Naive thymus-derived CD8-positive, alpha-beta T cell (primary cell): ENCODE measurements around the gene OR8B8. TPM values are rescaled to one million over a fixed set of nuclear protein-coding genes. Genes with fewer than 3 reads are reported as not detected.
A peak's percentile ranks its signal among the peaks of the same experiment; 100 is the strongest.
"Not testable (repeated sequence)": the region's sequence is repeated elsewhere in the genome, so short reads cannot be mapped to it uniquely, and the experiment has no call there.

ENCODE experiments used
- ATAC-seq, 2 donors: fragments of 150-1000 bp; cut with Tn5 transposase in 1 of 2; sonication (Bioruptor Pico), chemical (Tn5 transposase) in 1 of 2; 1 replicate in 1 of 2; 2 replicates in 1 of 2; pipeline ENCODE4 v1.10.0; 2021; ENCODE audit warnings: mild to moderate bottlenecking in 2 of 2, moderate library complexity in 2 of 2
- POLR2A ChIA-PET: fragments of 350-600 bp; sonication (Branson Sonifier 250); formaldehyde crosslinking; loops from one replicate; lab custom pipeline; 2021; ENCODE audit warnings: antibody characterized with exemption; lab: Charles Lee
- DNase-seq, 10 donors: peaks; one replicate each; pipeline versions ENCODE4 v3.0.0 to v3.0.0-alpha.2; 2020 to 2022
- H3K27ac Mint-ChIP-seq, 10 donors: one replicate each; pipeline ENCODE4 v1.8.0; 2020 to 2022; ENCODE audit warnings: mild to moderate bottlenecking in 10 of 10, mixed read lengths in 10 of 10, moderate library complexity in 4 of 10, inconsistent platforms in 1 of 10
- H3K27me3 Mint-ChIP-seq, 5 donors: one replicate each; pipeline ENCODE4 v1.8.0; 2021 to 2022; ENCODE audit warnings: mixed read lengths in 5 of 5
- H3K36me3 Mint-ChIP-seq, 3 donors: one replicate each; pipeline ENCODE4 v1.8.0; 2020 to 2022; ENCODE audit warnings: mixed read lengths in 3 of 3, mild to moderate bottlenecking in 2 of 3, inconsistent platforms in 1 of 3
- H3K4me1 Mint-ChIP-seq, 4 donors: one replicate each; pipeline ENCODE4 v1.8.0; 2021 to 2022; ENCODE audit warnings: mixed read lengths in 4 of 4
- H3K4me3 Mint-ChIP-seq, 10 donors: one replicate each; pipeline ENCODE4 v1.8.0; 2020 to 2022; ENCODE audit warnings: mild to moderate bottlenecking in 10 of 10, mixed read lengths in 10 of 10, moderate library complexity in 6 of 10, inconsistent platforms in 1 of 10
- H3K9me3 Mint-ChIP-seq, 9 donors: one replicate each; pipeline ENCODE4 v1.8.0; 2020 to 2022; ENCODE audit warnings: mixed read lengths in 9 of 9, mild to moderate bottlenecking in 3 of 9, inconsistent platforms in 1 of 9, moderate library complexity in 1 of 9
- polyA plus RNA-seq, 3 donors: library from polyadenylated mRNA; unstranded; fragments of 300-500 nt; fragmentation: Illumina TruSeq; gene quantifications; one replicate each; pipeline ENCODE4 v1.2.3, GENCODE V29; 2021
- total RNA-seq, 8 experiments: library from RNA in 2 of 8; stranded (reverse) in 2 of 8; gene quantifications; one replicate each; pipeline ENCODE4 v1.2.3 and lab custom pipeline; 2021 to 2026

Gene OR8B8
- total and polyA plus RNA-seq, 5 experiments from 2014 or later = not detected

- Mint-ChIP-seq H3K4me3 (no peak overlapping the region), H3K27me3 (peaks cover 2 to 14% (median 7%) of the 10 kb centered on the region in 5 donors), H3K27ac (no peak overlapping the region), H3K4me1 (no peaks in the 10 kb centered on the region), H3K36me3 (peaks cover 0 to 9% (median 0%) of the 10 kb centered on the region in 3 donors), H3K9me3 (peaks cover 2 to 15% (median 9%) of the 10 kb centered on the region in 9 donors)
- DNase-seq = no peak
- POLR2A ChIA-PET = no interaction called here
- no peak for ATAC-seq
These were observed 15.9 kb downstream of the OR8B8 start for GRCh38 chr11:124429599-124429998.

GRCh38 chr11:124424384-124424921, 21.0 kb downstream of the OR8B8 start, which contains the start of gene OR8B4:
Gene OR8B4 (minus strand): TSS chr11:124424871. CDS start chr11:124424871, 0 bp downstream.
- Mint-ChIP-seq H3K4me1 (no peaks in the 10 kb centered on the region), H3K4me3 (no peak within 1 kb of the TSS), H3K27me3 (peaks cover 5 to 52% (median 16%) of the 10 kb centered on the region in 5 donors), H3K36me3 (peaks cover 0 to 5% (median 0%) of the 10 kb centered on the region in 3 donors), H3K9me3 (peaks cover 0 to 10% (median 5%) of the 10 kb centered on the region in 9 donors), H3K27ac (no peak within 1 kb of the TSS)
- DNase-seq (no peak), ATAC-seq (no peak)
- POLR2A ChIA-PET = no interaction called here

GRCh38 chr11:124421043-124421442, 24.5 kb downstream of the OR8B8 start:
- Mint-ChIP-seq H3K27me3 (peaks cover 10 to 60% (median 16%) of the 10 kb centered on the region in 5 donors), H3K27ac (no peak overlapping the region), H3K4me3 (no peak overlapping the region), H3K36me3 (no peaks in the 10 kb centered on the region), H3K4me1 (no peaks in the 10 kb centered on the region), H3K9me3 (peaks cover 0 to 2% (median 0%) of the 10 kb centered on the region in 9 donors)
- DNase-seq (no peak), ATAC-seq (no peak)
- POLR2A ChIA-PET = no interaction called here

GRCh38 chr11:124415356-124415923, 30.1 kb downstream of the OR8B8 start:
- peaks cover 8 to 28% (median 13%) of the 10 kb centered on the region in 5 donors for H3K27me3 Mint-ChIP-seq
- no peak overlapping the region for H3K27ac Mint-ChIP-seq
- DNase-seq (peak in 2 of 10 donors; percentile 7 to 9), ATAC-seq (no peak)
- no peak overlapping the region for H3K4me3 Mint-ChIP-seq
- POLR2A ChIA-PET = no interaction called here
- no peaks in the 10 kb centered on the region for H3K4me1 Mint-ChIP-seq
- H3K9me3 Mint-ChIP-seq = no peaks in the 10 kb centered on the region
- H3K36me3 Mint-ChIP-seq = no peaks in the 10 kb centered on the region

- Mint-ChIP-seq H3K9me3 (no peaks in the 10 kb centered on the region), H3K27me3 (peaks cover 2 to 43% (median 17%) of the 10 kb centered on the region in 5 donors), H3K4me3 (no peak overlapping the region), H3K4me1 (no peaks in the 10 kb centered on the region), H3K27ac (no peak overlapping the region), H3K36me3 (no peaks in the 10 kb centered on the region)
- POLR2A ChIA-PET = no interaction called here
- DNase-seq = no peak
- no peak for ATAC-seq
These were observed 35.6 kb downstream of the OR8B8 start for GRCh38 chr11:124409906-124410305.

GRCh38 chr11:124405581-124405980, 39.9 kb downstream of the OR8B8 start:
- Mint-ChIP-seq H3K4me3 (no peak overlapping the region), H3K9me3 (peaks cover 0 to 3% (median 0%) of the 10 kb centered on the region in 9 donors), H3K27ac (no peak overlapping the region), H3K27me3 (peaks cover 1 to 29% (median 18%) of the 10 kb centered on the region in 5 donors), H3K36me3 (no peaks in the 10 kb centered on the region), H3K4me1 (no peaks in the 10 kb centered on the region)
- POLR2A ChIA-PET = no interaction called here
- DNase-seq (no peak), ATAC-seq (no peak)

- H3K4me1 Mint-ChIP-seq, H3K36me3 Mint-ChIP-seq, ATAC-seq, POLR2A ChIA-PET, DNase-seq, H3K4me3 Mint-ChIP-seq, H3K27me3 Mint-ChIP-seq, H3K27ac Mint-ChIP-seq, H3K9me3 Mint-ChIP-seq: not testable (repeated sequence)
These were observed 42.3 kb downstream of the OR8B8 start for GRCh38 chr11:124403186-124403585.

- Mint-ChIP-seq H3K27ac (no peak overlapping the region), H3K4me1 (no peaks in the 10 kb centered on the region), H3K9me3 (peaks cover 0 to 3% (median 0%) of the 10 kb centered on the region in 9 donors), H3K36me3 (no peaks in the 10 kb centered on the region), H3K27me3 (peaks cover 0 to 7% (median 2%) of the 10 kb centered on the region in 5 donors), H3K4me3 (no peak overlapping the region)
- ATAC-seq (no peak), DNase-seq (peak in 4 of 10 donors; percentile 9 to 31 (median 14))
- POLR2A ChIA-PET = no interaction called here
These were observed 43.1 kb downstream of the OR8B8 start for GRCh38 chr11:124402326-124402922.

GRCh38 chr11:124398924-124399323, 46.6 kb downstream of the OR8B8 start, which contains the start of gene OR8B3:
Gene OR8B3 (minus strand): TSS chr11:124399024. CDS start chr11:124397351, 1,673 bp downstream.
- Mint-ChIP-seq H3K27me3 (peaks cover 0 to 2% (median 0%) of the 10 kb centered on the region in 5 donors), H3K36me3 (no peaks in the 10 kb centered on the region), H3K4me1 (no peaks in the 10 kb centered on the region), H3K27ac (no peak within 1 kb of the TSS), H3K9me3 (peaks cover 0 to 3% (median 0%) of the 10 kb centered on the region in 9 donors), H3K4me3 (no peak within 1 kb of the TSS)
- DNase-seq (no peak), ATAC-seq (no peak)
- POLR2A ChIA-PET = no interaction called here

- ATAC-seq, H3K4me1 Mint-ChIP-seq, H3K36me3 Mint-ChIP-seq, H3K9me3 Mint-ChIP-seq, H3K27me3 Mint-ChIP-seq, H3K27ac Mint-ChIP-seq, H3K4me3 Mint-ChIP-seq, POLR2A ChIA-PET, DNase-seq: not testable (repeated sequence)
These were observed 48.6 kb downstream of the OR8B8 start for GRCh38 chr11:124396847-124397246.

- Mint-ChIP-seq H3K27me3 (peaks cover 0 to 16% (median 8%) of the 10 kb centered on the region in 5 donors), H3K36me3 (no peaks in the 10 kb centered on the region), H3K4me3 (no peak overlapping the region), H3K9me3 (peaks cover 0 to 6% (median 0%) of the 10 kb centered on the region in 9 donors), H3K27ac (no peak overlapping the region), H3K4me1 (no peaks in the 10 kb centered on the region)
- no peak for ATAC-seq
- POLR2A ChIA-PET = no interaction called here
- no peak for DNase-seq
These were observed 51.1 kb downstream of the OR8B8 start for GRCh38 chr11:124394408-124394807.
